Midbrain (tissue), 1 donor: ENCODE measurements around the gene MECP2.

Source experiments
- DNase-seq: peaks from one replicate; lab custom pipeline; 2025; lab: John Stamatoyannopoulos, UW

MECP2 gene

DNA sequence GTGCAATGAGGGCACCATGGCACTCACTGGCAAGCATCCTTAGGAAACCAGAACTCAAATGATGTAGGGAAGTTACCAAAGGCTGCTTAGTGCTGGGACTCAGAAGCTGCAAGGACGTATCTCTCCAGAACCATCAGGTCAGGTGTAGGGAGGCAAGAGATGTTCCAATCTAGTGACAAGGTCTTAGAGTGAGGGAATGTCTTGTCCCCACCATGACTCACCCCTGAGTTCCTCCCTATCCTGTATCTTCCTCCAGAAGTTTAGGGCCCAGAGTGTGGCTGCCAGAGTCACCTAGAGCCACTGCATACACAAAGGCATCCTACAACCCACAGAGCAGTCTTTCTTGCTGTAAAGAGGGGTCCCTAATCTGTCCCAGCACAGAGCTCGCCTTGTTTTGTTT, 63.7 kb downstream of the MECP2 start:
- DNase-seq, result no peak

DNA sequence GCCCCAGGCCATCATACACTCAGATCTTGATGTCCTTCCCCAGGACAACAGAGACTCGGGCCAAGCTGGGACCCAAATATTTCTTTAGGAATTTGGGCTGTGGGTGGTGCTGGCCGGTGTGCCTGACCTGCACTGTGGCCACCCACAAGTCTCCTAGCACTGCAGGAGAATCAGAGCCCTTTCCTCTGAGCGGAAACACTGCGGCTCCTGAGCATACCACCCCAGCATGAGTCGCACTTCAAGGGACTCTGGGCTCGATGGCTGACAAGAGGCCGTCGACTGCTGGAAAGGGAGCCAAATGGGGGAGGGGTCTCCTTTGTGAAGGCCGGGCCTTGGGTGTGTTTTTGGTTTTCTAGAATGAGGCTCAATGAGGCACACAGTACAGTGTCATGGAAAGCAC, 64.9 kb downstream of the MECP2 start:
- DNase-seq, result no peak

DNA sequence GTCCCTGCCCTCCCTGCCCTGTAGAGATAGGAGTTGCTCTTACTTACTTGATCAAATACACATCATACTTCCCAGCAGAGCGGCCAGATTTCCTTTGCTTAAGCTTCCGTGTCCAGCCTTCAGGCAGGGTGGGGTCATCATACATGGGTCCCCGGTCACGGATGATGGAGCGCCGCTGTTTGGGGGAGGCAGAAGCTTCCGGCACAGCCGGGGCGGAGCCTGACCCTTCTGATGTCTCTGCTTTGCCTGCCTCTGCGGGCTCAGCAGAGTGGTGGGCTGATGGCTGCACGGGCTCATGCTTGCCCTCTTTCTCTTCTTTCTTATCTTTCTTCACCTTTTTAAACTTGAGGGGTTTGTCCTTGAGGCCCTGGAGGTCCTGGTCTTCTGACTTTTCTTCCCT, 65.4 kb downstream of the MECP2 start:
- no peak for DNase-seq

DNA sequence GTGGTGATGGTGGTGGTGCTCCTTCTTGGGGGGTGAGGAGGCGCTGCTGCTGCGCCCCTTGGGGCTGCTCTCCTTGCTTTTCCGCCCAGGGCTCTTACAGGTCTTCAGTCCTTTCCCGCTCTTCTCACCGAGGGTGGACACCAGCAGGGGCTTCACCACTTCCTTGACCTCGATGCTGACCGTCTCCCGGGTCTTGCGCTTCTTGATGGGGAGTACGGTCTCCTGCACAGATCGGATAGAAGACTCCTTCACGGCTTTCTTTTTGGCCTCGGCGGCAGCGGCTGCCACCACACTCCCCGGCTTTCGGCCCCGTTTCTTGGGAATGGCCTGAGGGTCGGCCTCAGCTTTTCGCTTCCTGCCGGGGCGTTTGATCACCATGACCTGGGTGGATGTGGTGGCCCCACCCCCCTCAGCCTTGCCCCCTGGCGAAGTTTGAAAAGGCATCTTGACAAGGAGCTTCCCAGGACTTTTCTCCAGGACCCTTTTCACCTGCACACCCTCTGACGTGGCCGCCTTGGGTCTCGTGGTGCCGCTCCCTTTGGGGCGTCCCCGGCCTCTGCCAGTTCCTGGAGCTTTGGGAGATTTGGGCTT, 66.7 kb downstream of the MECP2 start:
- no peak for DNase-seq

- DNase-seq, result no peak
Observed at GRCh38 chrX:154030266-154030665, 67.3 kb downstream of the MECP2 start.

DNA sequence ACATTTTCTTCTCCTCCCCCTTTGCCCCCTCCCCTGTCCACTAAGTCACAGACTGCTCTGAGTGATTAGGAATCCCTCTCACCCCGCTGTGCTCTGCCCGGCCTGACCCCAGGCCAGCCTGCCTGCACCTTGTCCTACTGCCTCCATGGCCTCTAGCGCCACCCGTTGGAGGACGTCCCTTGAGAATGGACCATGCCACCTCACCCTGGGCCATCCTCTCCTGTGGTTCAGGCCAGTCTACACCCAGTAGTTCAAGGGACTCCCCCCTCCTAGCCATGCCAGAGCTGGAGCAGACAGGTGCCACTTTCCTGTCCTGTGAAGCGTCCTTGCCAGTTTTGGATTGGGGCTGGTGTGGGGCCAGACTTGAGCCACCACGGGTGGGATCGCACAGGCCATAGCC, 68.1 kb downstream of the MECP2 start:
- no peak for DNase-seq

DNA sequence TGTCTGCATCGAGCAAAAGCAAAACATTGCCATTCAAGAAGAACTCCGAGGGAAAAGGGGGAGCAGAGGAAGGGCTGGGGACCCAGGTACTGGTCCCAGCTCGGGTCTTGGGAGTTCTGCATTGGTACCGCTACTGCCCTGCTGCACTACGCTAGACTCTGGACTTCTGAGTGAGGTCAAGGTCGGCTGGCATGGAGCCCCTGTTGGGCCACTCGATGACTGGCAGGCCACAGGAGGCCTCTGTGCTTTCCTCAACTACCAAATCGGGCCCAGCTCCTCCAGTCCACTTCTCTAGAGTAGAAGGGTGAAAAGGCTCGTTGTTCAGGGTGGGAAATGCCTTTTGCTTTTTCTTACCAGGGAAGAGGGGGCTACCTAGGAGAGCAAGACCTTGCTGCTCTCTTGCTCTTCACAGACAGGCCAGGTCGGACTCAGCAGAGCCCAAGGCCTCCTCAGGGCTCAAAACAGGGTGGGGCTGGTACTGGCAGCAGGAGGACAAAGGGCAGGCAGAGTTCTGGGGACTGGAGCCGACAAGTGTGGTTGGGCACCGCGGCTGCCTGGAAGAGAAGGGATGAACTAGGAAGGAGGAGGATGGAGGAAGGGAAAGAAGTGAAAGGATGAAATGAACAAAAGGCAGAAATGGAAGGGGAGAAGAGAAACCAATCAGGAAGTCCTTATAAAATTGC, 68.9 kb downstream of the MECP2 start:
- no peak for DNase-seq

DNA sequence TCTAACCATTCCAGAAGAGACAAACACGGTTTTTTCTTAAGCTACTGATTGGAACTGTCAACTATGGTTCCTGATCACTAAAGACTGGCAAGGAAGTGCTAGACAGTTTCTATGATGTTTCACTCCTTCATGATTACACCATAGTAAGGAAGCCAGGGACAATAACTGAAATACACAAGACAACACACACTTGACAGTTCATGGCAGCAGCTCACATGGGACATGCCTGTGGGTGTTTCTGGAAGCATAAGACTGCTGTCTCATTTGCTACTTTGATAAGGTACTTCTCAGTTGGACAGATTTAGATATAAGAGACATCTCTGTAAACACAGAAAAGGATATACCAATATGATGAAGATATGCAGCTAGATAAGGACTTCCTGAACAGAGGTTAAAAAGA, 69.5 kb downstream of the MECP2 start:
- no peak for DNase-seq

- no peak for DNase-seq
Observed at GRCh38 chrX:154027022-154027402, 70.5 kb downstream of the MECP2 start.

DNA sequence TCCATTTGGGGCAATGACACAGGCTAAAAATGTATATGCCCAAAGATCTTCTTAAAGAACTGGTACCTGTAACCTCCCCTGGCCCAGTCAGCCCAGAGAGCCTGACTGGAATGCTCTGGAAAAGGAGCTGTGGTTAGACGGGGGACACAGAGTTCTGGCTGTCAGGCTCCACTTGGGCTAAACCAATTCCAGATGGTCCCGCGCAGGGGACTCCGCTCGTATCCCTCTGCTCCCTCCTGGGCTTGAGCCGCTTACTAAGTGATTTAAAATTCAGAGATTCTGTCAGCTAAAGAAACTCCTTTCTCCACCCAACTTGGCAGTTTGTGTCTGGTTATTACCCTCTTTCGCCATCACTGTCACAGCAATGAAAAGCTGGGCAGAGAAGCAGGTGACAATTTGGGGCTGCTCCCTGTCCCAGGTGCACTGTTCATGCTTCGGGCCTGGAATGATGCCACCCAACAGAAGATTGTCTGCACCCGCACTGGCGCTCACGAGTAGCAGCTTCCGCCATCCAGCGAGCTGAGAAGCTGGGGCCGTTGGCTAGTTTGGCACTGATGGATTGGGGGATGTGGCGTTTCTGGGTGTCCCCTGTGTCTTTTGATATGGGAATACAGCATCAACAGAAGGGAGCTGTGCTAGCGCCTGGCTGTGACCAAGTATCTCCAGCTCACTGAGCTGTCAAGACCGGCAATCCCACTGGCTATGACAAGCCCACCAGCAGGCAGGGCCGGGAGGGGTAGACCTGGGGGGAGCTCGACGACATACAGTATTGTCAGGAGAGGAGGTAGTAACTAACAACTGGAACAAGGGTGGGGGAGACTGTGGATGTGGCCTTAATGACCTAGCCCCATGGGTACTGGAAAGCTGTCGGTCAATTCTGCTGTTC, 71.1 kb downstream of the MECP2 start:
- no peak for DNase-seq

DNA sequence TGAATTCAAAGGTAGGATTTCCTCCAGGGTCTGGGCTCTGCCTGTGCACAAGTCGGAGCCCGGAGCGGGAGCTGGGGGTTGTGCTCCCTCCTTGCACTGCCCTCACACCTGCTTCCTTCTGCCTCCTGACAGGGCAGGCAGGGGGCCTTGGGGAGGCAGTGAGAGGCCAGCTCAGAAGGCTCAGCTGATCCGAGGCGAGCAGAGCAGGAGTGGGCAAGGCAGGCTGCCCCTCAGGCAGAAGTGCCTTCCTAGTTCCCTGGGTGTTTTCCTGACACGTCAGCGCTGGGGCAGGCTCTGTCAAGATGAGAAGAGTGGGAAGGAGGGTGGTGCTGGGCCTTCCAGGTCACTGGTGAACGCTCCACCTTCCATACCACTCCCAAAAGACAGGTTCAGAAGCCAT, 72.3 kb downstream of the MECP2 start:
- no peak for DNase-seq

DNA sequence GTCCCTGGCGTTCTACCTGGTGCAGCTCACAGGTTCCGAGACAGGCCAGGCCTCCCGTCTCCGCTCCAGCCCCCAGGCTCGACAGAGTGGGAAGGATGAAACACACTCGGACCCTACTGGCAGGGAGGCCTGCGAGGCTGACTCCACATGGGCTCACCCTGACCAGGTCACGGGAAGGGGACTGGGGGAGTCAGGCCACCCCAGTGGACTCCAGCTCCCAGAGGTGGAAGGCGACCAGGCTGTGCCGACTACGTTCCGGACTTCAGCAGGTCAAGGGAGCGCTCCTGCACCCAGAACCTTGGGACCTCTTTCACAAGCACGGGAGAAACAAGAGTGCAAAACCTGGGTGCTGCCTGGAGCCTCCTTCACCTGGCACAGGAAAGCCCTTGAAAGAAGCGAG, 73.2 kb downstream of the MECP2 start:
- DNase-seq, result no peak

DNA sequence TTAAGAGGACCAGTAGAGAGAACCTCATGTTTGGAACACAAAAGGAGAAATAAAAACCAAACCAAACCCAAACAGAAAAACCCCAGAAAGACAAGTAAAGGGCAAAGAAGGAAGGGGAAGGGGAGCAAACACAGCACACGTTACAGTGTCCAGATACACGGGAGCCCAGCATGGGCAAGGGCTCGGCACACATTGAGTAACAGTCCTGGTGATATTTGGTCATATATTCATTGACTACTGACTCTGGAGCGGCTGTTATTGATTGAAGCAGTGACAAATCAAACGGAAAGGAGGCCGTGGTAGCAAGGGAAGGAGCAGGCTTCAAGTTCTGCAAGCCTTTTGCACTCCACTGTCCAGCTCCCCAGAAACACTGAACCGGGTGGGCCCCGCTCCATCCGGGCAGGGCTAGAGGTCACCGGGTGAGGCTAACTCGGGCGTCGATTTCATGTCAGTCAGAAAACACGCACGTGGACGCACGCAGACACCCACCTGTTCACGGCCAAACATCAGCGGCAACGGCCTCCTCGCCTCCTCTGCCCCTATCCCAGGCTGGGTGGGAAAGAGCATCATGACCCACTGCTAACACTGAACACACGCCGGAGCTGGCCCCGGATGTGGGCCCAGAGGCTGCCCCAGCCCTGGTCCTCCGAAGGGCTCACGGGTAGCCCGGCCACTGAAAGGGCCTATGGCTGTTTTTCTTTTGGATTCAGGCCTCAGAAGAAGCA, 74.1 kb downstream of the MECP2 start:
- no peak for DNase-seq

DNA sequence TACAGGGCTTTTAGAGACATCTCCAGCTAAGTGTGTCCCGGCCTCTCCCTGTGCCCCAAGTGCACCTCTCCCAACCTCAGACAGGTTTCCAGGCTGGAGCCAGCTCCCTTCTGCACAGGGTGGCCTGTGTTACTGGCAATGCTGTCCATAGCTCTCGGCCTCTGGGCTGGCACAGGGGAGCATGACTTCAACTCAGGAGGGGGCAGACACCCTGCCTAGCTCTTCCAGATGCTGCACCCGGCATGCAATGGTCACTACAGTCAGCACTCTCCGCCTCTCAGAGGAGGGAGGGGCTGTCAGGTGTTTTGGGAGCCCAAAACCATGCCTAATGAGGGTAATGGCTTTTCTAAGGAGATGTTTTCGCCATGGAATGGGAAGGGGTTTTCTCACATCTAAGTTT, 75.4 kb downstream of the MECP2 start:
- no peak for DNase-seq

GRCh38 chrX:154021131-154021611, 76.3 kb downstream of the MECP2 start:
- no peak for DNase-seq

- no peak for DNase-seq
Observed at GRCh38 chrX:154020536-154021115, 76.9 kb downstream of the MECP2 start.

DNA sequence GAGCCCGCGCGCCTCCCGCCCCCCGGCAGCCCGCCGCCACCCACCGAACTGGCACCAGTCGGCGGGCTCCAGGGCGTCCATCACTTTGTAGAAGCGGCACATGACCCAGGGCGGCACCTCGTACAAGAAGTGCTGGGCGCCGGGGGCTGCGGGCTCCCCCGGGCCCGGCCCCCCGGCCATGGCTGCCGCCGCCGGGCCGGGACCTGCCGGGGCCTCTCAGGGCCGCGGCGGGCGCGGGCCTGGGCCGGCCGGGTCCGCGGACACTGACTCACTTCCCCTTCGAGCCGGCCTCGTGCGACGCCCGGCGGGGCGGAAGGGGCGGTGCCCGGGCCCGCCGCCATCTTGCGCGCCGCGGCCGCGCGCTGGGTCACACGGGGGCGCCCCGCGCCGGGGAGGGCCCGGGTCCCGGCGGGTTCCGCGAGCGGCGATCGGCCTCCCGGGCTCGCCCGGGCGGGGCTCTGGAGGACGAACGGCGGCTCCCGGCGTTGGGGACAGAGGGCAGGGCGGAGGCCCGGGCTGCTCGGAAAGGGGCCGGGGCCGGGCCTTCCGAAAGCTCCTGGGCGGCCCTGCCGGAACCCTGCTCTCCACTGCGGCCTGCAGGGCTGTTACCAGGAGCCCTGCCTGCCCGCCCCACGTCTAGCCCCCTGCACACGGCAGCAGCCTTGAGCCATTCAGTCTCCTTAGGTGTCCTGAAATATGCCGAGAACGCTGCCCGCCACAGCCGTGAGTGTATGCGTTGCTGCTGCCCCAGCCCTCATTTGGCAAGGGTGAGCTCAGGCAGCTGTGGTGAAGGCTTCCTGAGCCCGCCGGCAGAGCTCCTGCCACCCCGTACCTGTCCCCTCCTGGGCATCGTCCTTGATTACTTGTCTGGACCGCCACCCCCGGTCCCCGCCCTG, 77.6 kb downstream of the MECP2 start, which contains the start of gene IRAK1:
Gene IRAK1 (minus strand): TSS at position 270 of the 896 bp plus-strand sequence. CDS start 90 bp downstream, at position 180.
- DNase-seq, result peak; percentile 25

GRCh38 chrX:154019061-154019621, 78.4 kb downstream of the MECP2 start:
- no peak for DNase-seq

- no peak for DNase-seq
Observed at GRCh38 chrX:154018518-154019060, 78.9 kb downstream of the MECP2 start.
